NB4 (cell line): Measurements from ENCODE around the gene LRBA.

Experiments used
- CTCF ChIP-seq: IDR thresholded peaks from one replicate; pipeline ENCODE4 v1.5.1; 2012; ENCODE audit warnings: low read depth, low read length
- MYC ChIP-seq: IDR thresholded peaks from 2 replicates; pipeline ENCODE4 v1.6.1; 2011; ENCODE audit warnings: low read depth, low read length
- POLR2A ChIP-seq: IDR thresholded peaks from 2 replicates; pipeline ENCODE4 v1.6.1; 2011; ENCODE audit warnings: mild to moderate bottlenecking; ENCODE audit not compliant: insufficient read length; ENCODE audit errors: extremely low read depth

DNA sequence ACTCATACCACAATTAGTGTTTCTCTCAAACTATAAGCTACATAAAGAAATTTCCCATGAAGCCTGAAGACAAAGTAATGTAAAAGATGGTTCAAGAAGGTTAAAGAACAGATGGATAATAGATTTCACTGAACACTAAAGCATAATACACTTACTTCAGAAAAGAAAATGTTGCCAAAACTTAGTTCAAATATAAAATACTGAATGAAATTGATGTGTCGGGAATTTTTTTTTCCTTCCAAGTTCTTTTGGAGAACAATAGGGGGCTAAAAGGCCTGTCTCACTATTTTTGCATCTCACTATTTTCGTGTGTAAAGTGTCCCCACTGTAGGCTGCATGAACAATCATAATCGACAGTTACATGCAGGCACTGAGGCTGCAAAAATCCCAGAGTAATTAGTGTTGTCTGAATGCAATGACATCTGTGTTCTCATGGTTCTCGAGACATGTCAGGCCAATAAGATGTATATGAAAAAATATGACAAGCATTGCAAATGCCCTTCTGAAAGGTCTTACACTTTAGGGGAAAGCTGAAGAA, 445.0 kb downstream of the LRBA start:
- no peak for TF ChIP-seq CTCF
- TF ChIP-seq POLR2A, result no peak
- no peak for TF ChIP-seq MYC
